Peyer's patch (tissue), 4 donors: ENCODE data around the gene B3GNT7. TPM values are rescaled to one million over a fixed set of nuclear protein-coding genes. Genes with fewer than 3 reads are reported as not detected.

ENCODE experiments used
- DNase-seq, 3 donors: peaks; one replicate each; pipeline ENCODE4 v3.0.0-alpha.2; 2017 to 2019
- H3K27ac ChIP-seq, 4 donors: fragments of 200-600 bp; sonication (generic); one replicate each; pipeline ENCODE4 v1.5.1; 2016 to 2019
- H3K27me3 ChIP-seq, 2 donors: fragments of 200-600 bp; sonication (generic); one replicate each; pipeline ENCODE4 v1.5.1; 2019
- H3K36me3 ChIP-seq, 3 donors: fragments of 200-600 bp; sonication (generic); one replicate each; pipeline ENCODE4 v1.5.1; 2016 to 2019
- H3K4me1 ChIP-seq, 4 donors: fragments of 200-600 bp; sonication (generic); one replicate each; pipeline ENCODE4 v1.5.1; 2016 to 2019
- H3K4me3 ChIP-seq, 4 donors: fragments of 200-600 bp; sonication (generic); 1 replicate in 3 of 4; 2 replicates in 1 of 4; pipeline ENCODE4 v1.5.1; 2016 to 2019; ENCODE audit warnings: mild to moderate bottlenecking in 1 of 4
- H3K9me3 ChIP-seq, 4 donors: fragments of 200-600 bp; sonication (generic); one replicate each; pipeline ENCODE4 v1.5.1; 2016 to 2019; ENCODE audit warnings: mild to moderate bottlenecking in 1 of 4
- POLR2A ChIP-seq, 2 donors: fragments of 450-650 bp; IDR thresholded peaks; one replicate each; pipeline ENCODE4 v1.5.1; 2017; ENCODE audit warnings: antibody characterized with exemption in 2 of 2, mild to moderate bottlenecking in 2 of 2, moderate library complexity in 2 of 2
- total RNA-seq, 4 donors: library from RNA; depleted of rRNA; stranded (reverse); fragments of >200 nt; gene quantifications; one replicate each; pipeline ENCODE4 v1.1.0, GENCODE V29; 2016
- TF ChIP-seq, protein P1 (sequence below), 6 experiments: fragments of 450-650 bp in 4 of 6; fragments of 200-600 bp in 2 of 6; sonication (generic) in 1 of 6; IDR thresholded peaks; one replicate each; pipeline ENCODE4 v1.5.1; 2017 to 2019; ENCODE audit warnings: antibody characterized with exemption in 6 of 6, mild to moderate bottlenecking in 3 of 6, moderate library complexity in 1 of 6

Gene B3GNT7
- total RNA-seq, 4 donors from 2014 or later: 9.9 to 154 (median 90.3) TPM

DNA sequence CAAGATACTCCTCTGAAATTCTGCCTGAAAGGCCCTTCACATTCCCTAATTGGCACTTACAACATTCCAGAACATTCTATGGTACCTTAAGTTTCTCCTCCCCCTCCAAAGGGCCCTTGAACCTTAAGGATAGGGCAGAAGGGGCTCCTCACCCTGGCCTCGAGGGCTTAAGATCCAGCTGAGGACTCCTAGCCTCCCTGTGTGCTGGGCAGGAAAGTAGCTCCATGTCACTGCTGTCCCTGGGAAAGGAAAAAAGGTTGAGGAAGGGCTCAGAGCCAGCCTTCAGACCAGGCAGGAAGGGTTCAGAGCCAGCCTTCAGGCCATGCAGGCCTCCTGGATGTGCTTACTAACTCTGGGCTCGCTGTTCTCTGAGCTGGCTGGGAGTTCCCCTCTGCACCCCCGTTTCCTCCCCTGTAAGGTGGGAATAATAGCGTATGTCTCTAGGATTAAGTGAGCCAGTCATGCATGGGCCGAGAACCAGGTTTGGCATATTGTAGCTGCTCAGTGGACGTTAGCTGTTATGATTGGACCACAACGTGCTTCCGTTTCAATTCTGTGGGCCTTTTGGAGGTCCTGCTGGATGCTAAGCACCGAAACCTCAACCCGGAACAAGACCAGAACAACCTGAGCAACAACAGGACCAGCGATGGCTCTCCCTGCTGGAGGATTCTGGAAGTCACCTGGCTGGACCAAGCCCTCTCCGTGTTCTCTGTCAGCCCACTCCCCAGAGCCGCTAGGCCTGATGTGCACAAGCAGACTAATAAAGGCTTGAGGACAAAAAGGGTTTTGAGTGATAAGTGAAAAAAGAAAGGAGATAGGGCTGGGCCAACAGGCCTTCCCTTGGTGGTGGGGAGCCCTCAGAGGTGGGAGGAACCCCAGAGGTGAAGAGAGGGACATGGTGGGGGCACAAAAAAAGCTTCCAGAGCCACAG is 1.0 kb upstream of the B3GNT7 start:
- Histone ChIP-seq H3K4me3 (peak overlapping the region; percentile 55 to 92 (median 80)), H3K9me3 (no peaks in the 10 kb centered on the region), H3K36me3 (peaks cover 0 to 19% (median 0%) of the 10 kb centered on the region in 3 donors), H3K27me3 (no peaks in the 10 kb centered on the region), H3K27ac (peak overlapping the region; percentile 1 to 89 (median 84)), H3K4me1 (peaks cover 0 to 28% (median 6%) of the 10 kb centered on the region in 4 donors)
- TF ChIP-seq, protein P1, sequence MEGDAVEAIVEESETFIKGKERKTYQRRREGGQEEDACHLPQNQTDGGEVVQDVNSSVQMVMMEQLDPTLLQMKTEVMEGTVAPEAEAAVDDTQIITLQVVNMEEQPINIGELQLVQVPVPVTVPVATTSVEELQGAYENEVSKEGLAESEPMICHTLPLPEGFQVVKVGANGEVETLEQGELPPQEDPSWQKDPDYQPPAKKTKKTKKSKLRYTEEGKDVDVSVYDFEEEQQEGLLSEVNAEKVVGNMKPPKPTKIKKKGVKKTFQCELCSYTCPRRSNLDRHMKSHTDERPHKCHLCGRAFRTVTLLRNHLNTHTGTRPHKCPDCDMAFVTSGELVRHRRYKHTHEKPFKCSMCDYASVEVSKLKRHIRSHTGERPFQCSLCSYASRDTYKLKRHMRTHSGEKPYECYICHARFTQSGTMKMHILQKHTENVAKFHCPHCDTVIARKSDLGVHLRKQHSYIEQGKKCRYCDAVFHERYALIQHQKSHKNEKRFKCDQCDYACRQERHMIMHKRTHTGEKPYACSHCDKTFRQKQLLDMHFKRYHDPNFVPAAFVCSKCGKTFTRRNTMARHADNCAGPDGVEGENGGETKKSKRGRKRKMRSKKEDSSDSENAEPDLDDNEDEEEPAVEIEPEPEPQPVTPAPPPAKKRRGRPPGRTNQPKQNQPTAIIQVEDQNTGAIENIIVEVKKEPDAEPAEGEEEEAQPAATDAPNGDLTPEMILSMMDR (IDR thresholded peaks at IDR 0.05): peak; percentile 8 to 55 (median 44)
- no peak for TF ChIP-seq POLR2A (IDR thresholded peaks at IDR 0.05)
- DNase-seq: peak in 2 of 3 donors; percentile 72 to 74

DNA sequence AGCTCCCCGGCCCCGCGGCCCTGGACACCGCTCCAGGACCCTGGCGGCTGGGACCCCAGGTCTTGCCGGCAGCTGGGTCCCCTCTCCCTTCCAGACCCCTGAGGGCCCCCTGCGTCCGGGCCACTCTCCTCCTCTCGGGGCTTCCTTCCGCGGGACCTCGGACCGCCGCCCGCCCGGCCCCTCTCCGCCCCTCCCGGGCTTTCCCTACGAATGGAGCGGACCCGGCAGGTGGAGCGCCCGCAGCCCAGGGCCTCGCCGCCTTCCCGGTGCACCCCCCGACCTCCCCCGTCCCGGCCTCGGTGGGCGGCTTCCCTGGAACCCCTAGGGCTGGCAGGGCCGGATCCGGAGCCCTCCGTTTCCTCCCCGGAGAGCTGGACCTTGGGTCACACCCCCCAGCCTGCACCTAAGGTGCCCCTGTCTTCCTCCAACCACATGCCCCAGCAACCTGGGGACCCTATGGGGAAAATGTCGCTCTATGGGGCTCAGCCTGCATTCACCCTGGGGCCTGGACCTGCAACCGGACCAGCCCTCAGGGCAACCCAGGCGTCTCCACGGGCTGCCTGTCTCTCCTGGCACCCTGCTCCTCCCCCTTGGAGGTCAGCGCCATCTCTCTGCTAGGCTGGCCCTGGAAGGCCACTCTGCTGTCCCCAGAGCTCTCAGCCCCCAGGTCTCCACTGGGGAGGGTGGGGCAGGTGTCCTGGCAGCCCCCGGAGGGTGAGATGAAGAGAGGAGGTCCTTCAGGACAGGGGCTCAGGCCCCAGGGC is 730 bp downstream of the B3GNT7 start:
- no peaks in the 10 kb centered on the region for H3K9me3 ChIP-seq
- peaks cover 0 to 25% (median 0%) of the 10 kb centered on the region in 3 donors for H3K36me3 ChIP-seq
- H3K4me3 ChIP-seq: peak overlapping the region; percentile 55 to 92 (median 80)
- peak in 1 of 3 donors; percentile 69 for DNase-seq
- peaks cover 0 to 40% (median 6%) of the 10 kb centered on the region in 4 donors for H3K4me1 ChIP-seq
- TF ChIP-seq POLR2A (IDR thresholded peaks at IDR 0.05): peak in 1 of 2 donors; percentile 17
- TF ChIP-seq, protein P1 (IDR thresholded peaks at IDR 0.05): no peak
- H3K27ac ChIP-seq: peak overlapping the region; percentile 79 to 89 (median 84)
- no peaks in the 10 kb centered on the region for H3K27me3 ChIP-seq

DNA sequence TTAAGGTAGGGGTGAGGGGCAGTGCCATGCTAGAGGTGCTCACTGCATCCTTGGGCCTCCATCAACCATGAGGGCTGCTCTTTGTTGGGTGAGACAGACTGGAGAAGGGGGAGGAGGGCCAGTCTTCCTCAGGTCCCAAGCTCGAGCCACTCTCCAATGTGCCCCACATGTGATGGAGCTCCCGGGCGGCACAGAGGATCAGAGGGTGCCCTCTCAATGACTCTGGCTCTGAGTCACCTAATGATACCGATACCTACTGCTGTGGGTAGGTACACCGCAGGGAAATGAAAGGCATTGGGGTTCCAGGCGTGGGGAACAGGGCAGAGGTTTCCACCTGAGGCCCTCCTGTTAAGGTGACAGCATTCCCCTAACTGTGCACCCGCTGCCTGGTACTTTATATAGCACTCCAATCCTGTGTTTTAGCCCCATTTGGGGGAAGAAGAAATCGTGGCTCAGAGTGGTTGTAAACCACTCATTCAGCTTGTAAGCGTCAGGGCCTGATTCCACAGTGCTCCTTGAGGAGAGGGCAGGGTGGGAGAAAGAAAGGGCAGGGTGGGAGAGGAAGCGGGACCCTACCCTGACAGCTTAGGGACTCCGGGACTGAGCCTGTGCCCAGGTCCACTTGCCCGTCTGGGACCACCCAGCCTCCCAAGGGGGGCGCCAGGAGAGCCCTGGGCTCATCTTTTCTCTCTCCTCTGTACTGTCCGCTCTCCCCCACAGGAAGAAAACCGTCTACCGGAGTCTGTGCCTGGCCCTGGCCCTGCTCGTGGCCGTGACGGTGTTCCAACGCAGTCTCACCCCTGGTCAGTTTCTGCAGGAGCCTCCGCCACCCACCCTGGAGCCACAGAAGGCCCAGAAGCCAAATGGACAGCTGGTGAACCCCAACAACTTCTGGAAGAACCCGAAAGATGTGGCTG is 1.8 kb downstream of the B3GNT7 start:
- Histone ChIP-seq H3K27ac (peak overlapping the region in 3 of 4 donors; percentile 3 to 88 (median 81)), H3K4me1 (peaks cover 0 to 40% (median 6%) of the 10 kb centered on the region in 4 donors), H3K4me3 (peak overlapping the region in 3 of 4 donors; percentile 55 to 92 (median 87)), H3K36me3 (peaks cover 0 to 27% (median 0%) of the 10 kb centered on the region in 3 donors), H3K9me3 (no peaks in the 10 kb centered on the region), H3K27me3 (no peaks in the 10 kb centered on the region)
- TF ChIP-seq POLR2A (IDR thresholded peaks at IDR 0.05): peak; percentile 37 to 43
- TF ChIP-seq, protein P1 (IDR thresholded peaks at IDR 0.05): no peak
- peak in 1 of 3 donors; percentile 82 for DNase-seq

DNA sequence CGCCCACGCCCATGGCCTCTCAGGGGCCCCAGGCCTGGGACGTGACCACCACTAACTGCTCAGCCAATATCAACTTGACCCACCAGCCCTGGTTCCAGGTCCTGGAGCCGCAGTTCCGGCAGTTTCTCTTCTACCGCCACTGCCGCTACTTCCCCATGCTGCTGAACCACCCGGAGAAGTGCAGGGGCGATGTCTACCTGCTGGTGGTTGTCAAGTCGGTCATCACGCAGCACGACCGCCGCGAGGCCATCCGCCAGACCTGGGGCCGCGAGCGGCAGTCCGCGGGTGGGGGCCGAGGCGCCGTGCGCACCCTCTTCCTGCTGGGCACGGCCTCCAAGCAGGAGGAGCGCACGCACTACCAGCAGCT is 2.4 kb downstream of the B3GNT7 start:
- TF ChIP-seq POLR2A (IDR thresholded peaks at IDR 0.05): no peak
- TF ChIP-seq, protein P1 (IDR thresholded peaks at IDR 0.05): no peak
- H3K4me3 ChIP-seq: no peak overlapping the region
- peaks cover 0 to 27% (median 0%) of the 10 kb centered on the region in 3 donors for H3K36me3 ChIP-seq
- no peaks in the 10 kb centered on the region for H3K27me3 ChIP-seq
- H3K4me1 ChIP-seq: peaks cover 0 to 40% (median 6%) of the 10 kb centered on the region in 4 donors
- H3K9me3 ChIP-seq: no peaks in the 10 kb centered on the region
- no peak overlapping the region for H3K27ac ChIP-seq
- DNase-seq: no peak
